ENCODE measurements around the gene NCCRP1. TPM values are rescaled to one million over a fixed set of nuclear protein-coding genes. Genes with fewer than 3 reads are reported as not detected.

Gene NCCRP1
- total and polyA plus RNA-seq, 2 donors (not counting 3 experiments of a cell fraction or from before 2014, with no cell fraction given), result 0.06 TPM; not detected in 1

- BruUV-seq (replicated peaks), result no TSS peak
- H3K4me2 ChIP-seq (ENCODE audit: insufficient read depth, low read length), result no peak overlapping the region
- no peak for FAIRE-seq
- ChIA-PET POLR2A (no interaction called here), CTCF (interaction anchor here (0.7 to 1.0 kb wide), 2 partner anchors 18 to 76 kb away, joined by 3 to 6 read pairs; no protein-coding TSS in a partner anchor)
- no peak for DNase-seq (ENCODE audit: low read depth, low spot score)
- H3K4me1 ChIP-seq (ENCODE audit: control insufficient read depth, extremely low read depth, insufficient read depth, low read length), result no peaks in the 10 kb centered on the region
- intact Hi-C loops (cut with micrococcal nuclease) (loop anchor here (5.0 kb wide), 1 partner anchor 146 kb away; no protein-coding TSS in a partner anchor), dilution Hi-C loops (cut with MboI; ENCODE audit: extremely low pct_ligation_motif_present, low sequenced_read_pairs) (no loop called here)
- no peaks in the 10 kb centered on the region for H3K9me1 ChIP-seq (replicated peaks; ENCODE audit: control insufficient read depth, extremely low read depth, insufficient read depth, low read length)
- H3K9ac ChIP-seq (replicated peaks; ENCODE audit: extremely low read depth, insufficient read depth, low read length), result no peak overlapping the region
- H2AFZ ChIP-seq (ENCODE audit: low read depth, low read length), result no peak overlapping the region
- TF ChIP-seq POLR2AphosphoS5 (IDR thresholded peaks at IDR 0.05; ENCODE audit: insufficient read depth, low read depth, low read length) (no peak), MYC (IDR thresholded peaks at IDR 0.05; ENCODE audit: low read depth, low read length) (no peak), MAX (IDR thresholded peaks at IDR 0.05; ENCODE audit: insufficient read depth, insufficient read length) (no peak), POLR2A (IDR thresholded peaks at IDR 0.05; ENCODE audit: low read depth, low read length) (no peak), CTCF (IDR thresholded peaks at IDR 0.05; ENCODE audit: extremely low read depth in 1 of 2, insufficient read depth in 1 of 2, low read depth in 1 of 2, low read length in 2 of 2) (no peak), JUN (IDR thresholded peaks at IDR 0.05; ENCODE audit: borderline replicate concordance, insufficient read depth, insufficient read length, low read depth) (no peak), EZH2 (IDR thresholded peaks at IDR 0.05; ENCODE audit: borderline replicate concordance, low read depth, low read length, severe bottlenecking) (no peak), GATA2 (IDR thresholded peaks at IDR 0.05; ENCODE audit: insufficient read depth, insufficient read length, low read depth, low read length) (no peak), FOS (IDR thresholded peaks at IDR 0.05; ENCODE audit: borderline replicate concordance, insufficient read depth, low read length) (no peak)
- no peaks in the 10 kb centered on the region for H4K20me1 ChIP-seq (replicated peaks; ENCODE audit: control insufficient read depth, extremely low read depth, insufficient read depth, low read length)
- no peaks in the 10 kb centered on the region for H3K79me2 ChIP-seq (ENCODE audit: control insufficient read depth, insufficient read depth, low read length)
- H3K36me3 ChIP-seq (ENCODE audit: control insufficient read depth in 2 of 2, extremely low read depth in 1 of 2, insufficient read depth in 2 of 2, low read length in 2 of 2), result no peaks in the 10 kb centered on the region
- H3K9me3 ChIP-seq (replicated peaks; ENCODE audit: control insufficient read depth, insufficient read depth, low read length), result no peaks in the 10 kb centered on the region
- H3K4me3 ChIP-seq (replicated peaks in 1 of 3; ENCODE audit: insufficient read depth in 1 of 3, low read depth in 1 of 3, low read length in 3 of 3), result no peak overlapping the region
- H3K27ac ChIP-seq (ENCODE audit: insufficient read depth, low read depth, low read length), result no peak overlapping the region
- H3K27me3 ChIP-seq (ENCODE audit: control insufficient read depth in 2 of 2, insufficient read depth in 2 of 2, low read length in 2 of 2), result peaks cover 29 to 35% of the 10 kb centered on the region in 2 experiments
These were observed 1.0 kb downstream of the NCCRP1 start for GRCh38 chr19:39197808-39198207.
